NB4 (cell line): ENCODE results near the gene DENND2D.

ENCODE experiments used
- DNase-seq: peaks from one replicate; pipeline ENCODE4 v3.0.0; 2010; ENCODE audit warnings: low read depth
- H3K4me3 ChIP-seq: one replicate; pipeline ENCODE4 v1.5.1; 2011; ENCODE audit warnings: mild to moderate bottlenecking, low read depth, low read length, moderate library complexity
- CTCF ChIP-seq: IDR thresholded peaks from one replicate; pipeline ENCODE4 v1.5.1; 2012; ENCODE audit warnings: low read depth, low read length
- MAX ChIP-seq: IDR thresholded peaks from 2 replicates; pipeline ENCODE4 v1.6.1; 2011; ENCODE audit warnings: low read depth, low read length
- MYC ChIP-seq: IDR thresholded peaks from 2 replicates; pipeline ENCODE4 v1.6.1; 2011; ENCODE audit warnings: low read depth, low read length
- POLR2A ChIP-seq: IDR thresholded peaks from 2 replicates; pipeline ENCODE4 v1.6.1; 2011; ENCODE audit warnings: mild to moderate bottlenecking; ENCODE audit not compliant: insufficient read length; ENCODE audit errors: extremely low read depth

Gene DENND2D

GRCh38 chr1:111228748-111229126 is 28.3 kb upstream of the DENND2D start:
- DNase-seq: no peak

GRCh38 chr1:111227851-111228747 is 27.7 kb upstream of the DENND2D start:
- TF ChIP-seq MAX (no peak), CTCF (no peak), POLR2A (no peak), MYC (no peak)
- H3K4me3 ChIP-seq: no peak overlapping the region
- DNase-seq: peak; percentile 20

More at GRCh38 chr1:111228748-111229126, 28.3 kb upstream of the DENND2D start:
- H3K4me3 ChIP-seq: no peak overlapping the region
- no peak for TF ChIP-seq POLR2A

GRCh38 chr1:111227434-111227833 is 27.0 kb upstream of the DENND2D start, which contains the start of gene CHI3L2:
Gene CHI3L2, plus strand, starts transcription at chr1:111227713. Its CDS starts 17 bp downstream, at chr1:111227730.
- DNase-seq: no peak
- no peak for TF ChIP-seq MAX
- no peak for TF ChIP-seq CTCF
- no peak for TF ChIP-seq POLR2A
- no peak for TF ChIP-seq MYC
- H3K4me3 ChIP-seq: no peak within 1 kb of the TSS

- TF ChIP-seq POLR2A (no peak), CTCF (no peak), MYC (no peak), MAX (no peak)
- H3K4me3 ChIP-seq: no peak overlapping the region
- DNase-seq: no peak
Measured at GRCh38 chr1:111225717-111226400, 25.4 kb upstream of the DENND2D start.

GRCh38 chr1:111225091-111225490 is 24.6 kb upstream of the DENND2D start:
- H3K4me3 ChIP-seq: no peak overlapping the region
- no peak for DNase-seq
- TF ChIP-seq MYC (no peak), CTCF (no peak), MAX (no peak), POLR2A (no peak)

GRCh38 chr1:111223126-111223685 is 22.8 kb upstream of the DENND2D start:
- H3K4me3 ChIP-seq: no peak overlapping the region
- TF ChIP-seq CTCF (no peak), MAX (no peak)
- DNase-seq: no peak
